Activated CD4-positive, alpha-beta T cell treated with anti-CD3 and anti-CD28 coated beads for 36 hours (primary cell): ENCODE data around the gene GYS1. TPM values are rescaled to one million over a fixed set of nuclear protein-coding genes. Genes with fewer than 3 reads are reported as not detected.
"Not testable (repeated sequence)": the region's sequence is repeated elsewhere in the genome, so short reads cannot be mapped to it uniquely, and the experiment has no call there.

Experiments
- ATAC-seq: fragments of 200-7000 bp; cut with Tn5 transposase; one replicate; pipeline ENCODE4 v1.10.0; 2021; ENCODE audit warnings: mild to moderate bottlenecking, moderate library complexity
- CTCF ChIA-PET: fragments of 350-600 bp; sonication (Branson Sonifier 250); formaldehyde crosslinking; loops from one replicate; lab custom pipeline; 2021; ENCODE audit warnings: antibody characterized with exemption; lab: Charles Lee
- POLR2A ChIA-PET: fragments of 350-600 bp; sonication (Branson Sonifier 250); formaldehyde crosslinking; loops from one replicate; lab custom pipeline; 2021; ENCODE audit warnings: antibody characterized with exemption, inconsistent platforms; lab: Charles Lee
- DNase-seq: peaks from one replicate; pipeline ENCODE4 v3.0.0-alpha.2; 2020
- H3K27ac Mint-ChIP-seq: one replicate; pipeline ENCODE4 v1.8.0; 2021; ENCODE audit warnings: mixed read lengths
- H3K27me3 Mint-ChIP-seq: one replicate; pipeline ENCODE4 v1.8.0; 2021; ENCODE audit warnings: mixed read lengths
- H3K36me3 Mint-ChIP-seq: one replicate; pipeline ENCODE4 v1.8.0; 2021; ENCODE audit warnings: low read depth, mixed read lengths
- H3K4me1 Mint-ChIP-seq: one replicate; pipeline ENCODE4 v1.8.0; 2021; ENCODE audit warnings: mixed read lengths
- H3K4me3 Mint-ChIP-seq: one replicate; pipeline ENCODE4 v1.8.0; 2021; ENCODE audit warnings: mild to moderate bottlenecking, moderate library complexity, mixed read lengths
- H3K9me3 Mint-ChIP-seq: one replicate; pipeline ENCODE4 v1.8.0; 2021; ENCODE audit warnings: low read depth, mixed read lengths
- intact Hi-C, 2 experiments: fragments of 100-400 bp; cut with DNase I in 1 of 2; cut with micrococcal nuclease in 1 of 2; formaldehyde crosslinking; loops; one replicate each; pipeline versions ENCODE4 v1.14.2 to v1.15.1; 2022 to 2024; cut with DNase I, micrococcal nuclease
- total RNA-seq, 2 experiments: library from RNA; stranded (reverse); gene quantifications; one replicate each; pipeline ENCODE4 v1.2.3, GENCODE V29; 2021

The GYS1 gene
- total RNA-seq, 2 experiments from 2014 or later = 80.2 to 102 TPM

DNA sequence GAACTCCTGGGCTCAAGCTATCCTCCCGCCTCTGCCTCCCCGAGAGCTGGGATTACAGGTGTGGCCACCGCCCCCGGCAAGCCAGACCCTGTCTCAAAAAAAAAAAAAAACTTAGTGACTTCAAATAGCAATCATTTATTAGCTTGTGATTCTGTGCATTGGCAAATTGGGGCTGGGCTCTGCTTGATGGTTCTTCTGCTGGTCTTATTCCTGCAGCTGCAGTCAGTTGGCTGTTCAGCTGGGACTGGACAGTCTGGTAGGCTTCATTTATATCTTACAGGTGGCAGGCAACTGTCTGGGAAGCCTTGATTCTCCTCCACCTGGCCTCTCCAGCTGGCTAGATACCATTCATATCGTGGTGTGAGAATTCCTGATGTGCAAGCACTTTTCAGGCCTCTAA, 52.2 kb downstream of the GYS1 start:
- H3K36me3 Mint-ChIP-seq = peaks cover 7% of the 10 kb centered on the region
- intact Hi-C loops = no loop called here
- CTCF ChIA-PET = interaction anchor here (0.7 to 0.9 kb wide), 3 partner anchors 8 to 125 kb away, joined by 3 read pairs; no protein-coding TSS in a partner anchor
- ATAC-seq (no peak), DNase-seq (no peak)
- no peaks in the 10 kb centered on the region for H3K27me3 Mint-ChIP-seq
- POLR2A ChIA-PET = interaction anchor here (0.7 kb wide), 1 partner anchor 57 kb away, joined by 3 read pairs; no protein-coding TSS in a partner anchor
- H3K4me3 Mint-ChIP-seq = no peak overlapping the region
- peaks cover 3% of the 10 kb centered on the region for H3K9me3 Mint-ChIP-seq
- H3K27ac Mint-ChIP-seq = no peak overlapping the region
- no peaks in the 10 kb centered on the region for H3K4me1 Mint-ChIP-seq

DNA sequence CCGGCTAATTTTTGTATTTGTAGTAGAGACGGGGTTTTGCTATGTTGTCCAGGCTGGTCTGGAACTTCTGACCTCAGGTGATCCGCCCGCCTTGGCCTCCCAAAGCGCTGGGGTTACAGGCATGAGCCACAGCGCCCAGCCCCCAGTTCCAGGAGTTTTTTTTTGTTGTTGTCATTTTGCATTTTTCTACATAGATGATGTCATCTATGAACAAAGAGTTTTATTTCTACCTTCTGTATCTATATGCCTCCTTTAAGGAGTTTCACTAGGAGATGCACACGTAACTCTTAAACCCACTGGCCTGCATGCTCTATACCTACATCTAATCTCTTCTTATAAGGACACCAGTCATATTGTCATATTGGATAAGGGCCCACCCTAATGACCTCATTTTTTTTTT, 54.9 kb downstream of the GYS1 start:
- POLR2A ChIA-PET = no interaction called here
- H3K27me3 Mint-ChIP-seq = no peaks in the 10 kb centered on the region
- CTCF ChIA-PET = no interaction called here
- intact Hi-C loops = no loop called here
- ATAC-seq = no peak
- DNase-seq = no peak
- H3K4me1 Mint-ChIP-seq = peaks cover 8% of the 10 kb centered on the region
- H3K27ac Mint-ChIP-seq = no peak overlapping the region
- no peak overlapping the region for H3K4me3 Mint-ChIP-seq
- peaks cover 3% of the 10 kb centered on the region for H3K9me3 Mint-ChIP-seq
- H3K36me3 Mint-ChIP-seq = peaks cover 7% of the 10 kb centered on the region

- intact Hi-C loops = no loop called here
- H3K4me3 Mint-ChIP-seq = no peak overlapping the region
- H3K36me3 Mint-ChIP-seq = peaks cover 4% of the 10 kb centered on the region
- ATAC-seq = no peak
- ChIA-PET CTCF (no interaction called here), POLR2A (no interaction called here)
- no peaks in the 10 kb centered on the region for H3K9me3 Mint-ChIP-seq
- DNase-seq = no peak
- H3K4me1 Mint-ChIP-seq = peaks cover 10% of the 10 kb centered on the region
- no peak overlapping the region for H3K27ac Mint-ChIP-seq
- peaks cover 2% of the 10 kb centered on the region for H3K27me3 Mint-ChIP-seq
Observed at GRCh38 chr19:48935864-48936263, 57.2 kb downstream of the GYS1 start.

- intact Hi-C loops = loop anchor here in 1 of 2 experiments (5.0 kb wide), 1 partner anchor 32 kb away; the partner anchor contains the start of gene FTL
- Mint-ChIP-seq H3K27ac (no peak overlapping the region), H3K9me3 (no peaks in the 10 kb centered on the region), H3K4me3 (no peak overlapping the region), H3K36me3 (no peaks in the 10 kb centered on the region), H3K27me3 (peaks cover 2% of the 10 kb centered on the region), H3K4me1 (peaks cover 10% of the 10 kb centered on the region)
- DNase-seq (no peak), ATAC-seq (no peak)
- ChIA-PET POLR2A (no interaction called here), CTCF (no interaction called here)
Observed at GRCh38 chr19:48934837-48935236, 58.3 kb downstream of the GYS1 start.

GRCh38 chr19:48933382-48933932, 59.7 kb downstream of the GYS1 start, which contains the start of gene DHDH:
DHDH (plus strand) TSS chr19:48933699; CDS start chr19:48933722, 23 bp downstream.
- Mint-ChIP-seq H3K9me3 (no peaks in the 10 kb centered on the region), H3K4me3 (peak within 1 kb of the TSS; percentile 74), H3K27me3 (peaks cover 2% of the 10 kb centered on the region), H3K27ac (peak within 1 kb of the TSS; percentile 48), H3K4me1 (peaks cover 10% of the 10 kb centered on the region), H3K36me3 (no peaks in the 10 kb centered on the region)
- intact Hi-C loops = loop anchor here (1.0 to 5.0 kb wide), 6 partner anchors 21 to 60 kb away; partner anchors contain the start of genes FTL (in 2 of the 2), BAX (in 1 of the 2), GYS1 (in 1 of the 2) and NUCB1 (in 1 of the 2)
- DNase-seq (peak; percentile 90), ATAC-seq (peak; percentile 92)
- ChIA-PET POLR2A (interaction anchor here (0.7 to 1.5 kb wide), 3 partner anchors 21 to 87 kb away, joined by 3 to 7 read pairs (median 4); partner anchors contain the start of gene BAX), CTCF (interaction anchor here (0.6 to 2.1 kb wide), 7 partner anchors 19 to 996 kb away, joined by 3 to 13 read pairs (median 3); partner anchors contain the start of genes ATF5, GYS1 and RUVBL2)

GRCh38 chr19:48928164-48929025, 64.7 kb downstream of the GYS1 start:
- H3K4me1 Mint-ChIP-seq = peaks cover 8% of the 10 kb centered on the region
- H3K36me3 Mint-ChIP-seq = no peaks in the 10 kb centered on the region
- no peak overlapping the region for H3K27ac Mint-ChIP-seq
- DNase-seq (no peak), ATAC-seq (no peak)
- no peak overlapping the region for H3K4me3 Mint-ChIP-seq
- peaks cover 2% of the 10 kb centered on the region for H3K27me3 Mint-ChIP-seq
- intact Hi-C loops = no loop called here
- ChIA-PET CTCF (no interaction called here), POLR2A (no interaction called here)
- no peaks in the 10 kb centered on the region for H3K9me3 Mint-ChIP-seq

- H3K27me3 Mint-ChIP-seq, POLR2A ChIA-PET, H3K4me3 Mint-ChIP-seq, ATAC-seq, H3K4me1 Mint-ChIP-seq, DNase-seq, H3K36me3 Mint-ChIP-seq, H3K27ac Mint-ChIP-seq, H3K9me3 Mint-ChIP-seq, intact Hi-C loops: not testable (repeated sequence)
- CTCF ChIA-PET = interaction anchor here (1.0 kb wide), 1 partner anchor 43 kb away, joined by 4 read pairs; no protein-coding TSS in a partner anchor
Observed at GRCh38 chr19:48927692-48928091, 65.4 kb downstream of the GYS1 start.

DNA sequence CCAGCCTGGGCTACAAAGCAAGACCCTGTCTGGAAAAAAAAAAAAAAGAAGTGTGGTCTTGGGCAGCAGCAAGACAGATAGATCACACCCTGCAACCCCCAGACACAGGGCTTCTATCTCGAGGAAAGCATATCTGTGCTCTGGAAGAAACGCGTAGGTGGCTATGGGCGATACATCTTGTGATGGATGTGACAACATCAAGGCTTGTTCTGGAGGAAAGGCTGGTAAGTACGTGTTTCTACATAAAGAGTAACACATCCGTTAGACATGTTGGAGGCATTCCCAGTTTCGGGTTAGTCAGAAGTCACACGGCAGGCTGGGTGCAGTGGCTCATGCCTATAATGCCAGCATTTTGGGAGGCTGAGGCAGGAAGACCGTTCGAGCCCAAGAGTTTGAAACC, 66.2 kb downstream of the GYS1 start:
- Mint-ChIP-seq H3K9me3 (no peaks in the 10 kb centered on the region), H3K4me3 (no peak overlapping the region), H3K36me3 (peaks cover 5% of the 10 kb centered on the region), H3K27ac (no peak overlapping the region), H3K4me1 (peaks cover 6% of the 10 kb centered on the region), H3K27me3 (no peaks in the 10 kb centered on the region)
- intact Hi-C loops = no loop called here
- ATAC-seq = peak; percentile 74
- peak; percentile 55 for DNase-seq
- ChIA-PET CTCF (interaction anchor here (1.0 kb wide), 1 partner anchor 44 kb away, joined by 4 read pairs; no protein-coding TSS in a partner anchor), POLR2A (no interaction called here)

GRCh38 chr19:48925890-48926289, 67.2 kb downstream of the GYS1 start:
- H3K4me1 Mint-ChIP-seq, H3K27me3 Mint-ChIP-seq, H3K9me3 Mint-ChIP-seq, H3K27ac Mint-ChIP-seq, DNase-seq, ATAC-seq, intact Hi-C loops, H3K36me3 Mint-ChIP-seq, H3K4me3 Mint-ChIP-seq: not testable (repeated sequence)
- CTCF ChIA-PET = interaction anchor here (0.6 kb wide), 2 partner anchors 45 to 450 kb away, joined by 3 read pairs; no protein-coding TSS in a partner anchor
- POLR2A ChIA-PET = interaction anchor here (0.7 to 1.0 kb wide), 2 partner anchors 36 to 51 kb away, joined by 3 read pairs; no protein-coding TSS in a partner anchor

DNA sequence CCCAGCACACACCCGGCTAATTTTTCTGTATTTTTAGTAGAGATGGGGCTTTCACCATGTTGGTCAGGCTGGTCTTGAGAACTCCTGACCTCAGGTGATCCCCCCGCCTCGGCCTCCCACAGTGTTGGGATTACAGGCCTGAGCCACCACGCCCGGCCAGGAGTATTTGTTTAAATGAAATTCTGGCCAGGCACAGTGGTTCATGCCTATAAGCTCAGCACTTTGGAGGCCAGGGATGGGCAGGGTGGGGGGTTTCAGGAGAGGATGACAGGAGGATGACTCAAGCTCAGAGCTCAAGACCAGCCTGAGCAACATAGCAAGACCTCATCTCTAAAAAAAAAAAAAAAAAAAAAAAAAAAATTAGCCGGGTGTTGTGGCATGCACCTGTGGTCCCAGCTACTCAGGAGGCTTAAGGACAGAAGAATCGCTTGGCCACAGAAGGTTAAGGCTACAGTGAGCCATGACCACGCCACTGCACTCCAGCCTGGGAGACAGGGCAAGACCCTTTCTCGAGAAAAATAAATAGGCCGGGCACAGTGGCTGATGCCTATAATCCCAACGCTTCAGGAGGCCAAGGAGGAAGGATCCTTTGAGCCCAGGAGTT, 67.8 kb downstream of the GYS1 start:
- ChIA-PET CTCF (interaction anchor here (0.6 kb wide), 2 partner anchors 45 to 450 kb away, joined by 3 read pairs; no protein-coding TSS in a partner anchor), POLR2A (interaction anchor here (0.7 to 1.0 kb wide), 3 partner anchors 8 to 50 kb away, joined by 3 read pairs; no protein-coding TSS in a partner anchor)
- H3K4me1 Mint-ChIP-seq = peaks cover 6% of the 10 kb centered on the region
- H3K27me3 Mint-ChIP-seq = no peaks in the 10 kb centered on the region
- no peak overlapping the region for H3K4me3 Mint-ChIP-seq
- intact Hi-C loops = no loop called here
- H3K9me3 Mint-ChIP-seq = no peaks in the 10 kb centered on the region
- H3K27ac Mint-ChIP-seq = no peak overlapping the region
- ATAC-seq (no peak), DNase-seq (no peak)
- peaks cover 5% of the 10 kb centered on the region for H3K36me3 Mint-ChIP-seq
